Measurements from ENCODE around the gene ENTR1. TPM values are rescaled to one million over a fixed set of nuclear protein-coding genes. Genes with fewer than 3 reads are reported as not detected.

ENTR1 gene
- total RNA-seq, 2 donors from 2014 or later: 19.9 to 52.5 TPM

- intact Hi-C loops (cut with DNase I): no loop called here
- WGBS: 95% methylated on average over 15 of the region's 19 CpGs
- Histone ChIP-seq H3K27me3 (replicated peaks; ENCODE audit: insufficient read depth) (no peaks in the 10 kb centered on the region), H3K27ac (no peak overlapping the region), H3K36me3 (no peaks in the 10 kb centered on the region), H3K9me3 (no peaks in the 10 kb centered on the region), H3K4me3 (no peak overlapping the region), H3K4me1 (replicated peaks) (no peaks in the 10 kb centered on the region)
- no peak for TF ChIP-seq POLR2AphosphoS5 (IDR thresholded peaks at IDR 0.05)
- TF ChIP-seq CTCF (IDR thresholded peaks at IDR 0.05): no peak
- TF ChIP-seq POLR2A (IDR thresholded peaks at IDR 0.05): no peak
- no peak for DNase-seq (ENCODE audit: low spot score)
Measured at GRCh38 chr9:136370037-136370436, 40.4 kb downstream of the ENTR1 start.

GRCh38 chr9:136368190-136368589, 42.2 kb downstream of the ENTR1 start:
- WGBS: 76% methylated on average over 17 of the region's 18 CpGs
- no peaks in the 10 kb centered on the region for H3K36me3 ChIP-seq
- intact Hi-C loops (cut with DNase I): no loop called here

GRCh38 chr9:136367296-136368145, 42.9 kb downstream of the ENTR1 start:
- Histone ChIP-seq H3K36me3 (no peaks in the 10 kb centered on the region), H3K27me3 (replicated peaks; ENCODE audit: insufficient read depth) (no peaks in the 10 kb centered on the region), H3K4me1 (replicated peaks) (no peaks in the 10 kb centered on the region), H3K4me3 (no peak overlapping the region), H3K9me3 (no peaks in the 10 kb centered on the region), H3K27ac (no peak overlapping the region)
- no peak for DNase-seq (ENCODE audit: low spot score)
- intact Hi-C loops (cut with DNase I): no loop called here
- 82% methylated on average over 40 of the region's 45 CpGs for WGBS
- TF ChIP-seq POLR2A (IDR thresholded peaks at IDR 0.05): no peak
- no peak for TF ChIP-seq CTCF (IDR thresholded peaks at IDR 0.05)
- no peak for TF ChIP-seq POLR2AphosphoS5 (IDR thresholded peaks at IDR 0.05)

More at GRCh38 chr9:136368190-136368589, 42.2 kb downstream of the ENTR1 start:
- H3K27ac ChIP-seq: no peak overlapping the region
- no peaks in the 10 kb centered on the region for H3K27me3 ChIP-seq (replicated peaks; ENCODE audit: insufficient read depth)
- H3K9me3 ChIP-seq: no peaks in the 10 kb centered on the region
- no peak for DNase-seq (ENCODE audit: low spot score)
- no peak for TF ChIP-seq POLR2A (IDR thresholded peaks at IDR 0.05)
- no peak for TF ChIP-seq CTCF (IDR thresholded peaks at IDR 0.05)
- no peak for TF ChIP-seq POLR2AphosphoS5 (IDR thresholded peaks at IDR 0.05)
- no peak overlapping the region for H3K4me3 ChIP-seq
- H3K4me1 ChIP-seq (replicated peaks): no peaks in the 10 kb centered on the region

GRCh38 chr9:136366826-136367225, 43.6 kb downstream of the ENTR1 start:
- Histone ChIP-seq H3K4me1 (replicated peaks) (no peaks in the 10 kb centered on the region), H3K9me3 (no peaks in the 10 kb centered on the region), H3K4me3 (no peak overlapping the region), H3K27ac (no peak overlapping the region), H3K27me3 (replicated peaks; ENCODE audit: insufficient read depth) (no peaks in the 10 kb centered on the region), H3K36me3 (no peaks in the 10 kb centered on the region)
- WGBS: 95% methylated on average over 6 of the region's 9 CpGs
- intact Hi-C loops (cut with DNase I): no loop called here
- DNase-seq (ENCODE audit: low spot score): no peak
- no peak for TF ChIP-seq POLR2AphosphoS5 (IDR thresholded peaks at IDR 0.05)
- no peak for TF ChIP-seq POLR2A (IDR thresholded peaks at IDR 0.05)
- no peak for TF ChIP-seq CTCF (IDR thresholded peaks at IDR 0.05)

- no peak for TF ChIP-seq CTCF (IDR thresholded peaks at IDR 0.05)
- TF ChIP-seq POLR2AphosphoS5 (IDR thresholded peaks at IDR 0.05): no peak
- TF ChIP-seq POLR2A (IDR thresholded peaks at IDR 0.05): no peak
- Histone ChIP-seq H3K27ac (no peak overlapping the region), H3K4me1 (replicated peaks) (no peaks in the 10 kb centered on the region), H3K9me3 (no peaks in the 10 kb centered on the region), H3K4me3 (no peak overlapping the region), H3K36me3 (no peaks in the 10 kb centered on the region), H3K27me3 (replicated peaks; ENCODE audit: insufficient read depth) (no peaks in the 10 kb centered on the region)
- 80% methylated on average over 9 of the region's 9 CpGs for WGBS
- no peak for DNase-seq (ENCODE audit: low spot score)
- intact Hi-C loops (cut with DNase I): no loop called here
Measured at GRCh38 chr9:136365775-136366222, 44.6 kb downstream of the ENTR1 start.
